Limb (tissue), 2 donors: ENCODE data around the gene MAP7D1.
"Not testable (repeated sequence)": the region's sequence is repeated elsewhere in the genome, so short reads cannot be mapped to it uniquely, and the experiment has no call there.

Experiments used
- DNase-seq, 2 donors: peaks; one replicate each; pipeline ENCODE4 v3.0.0-alpha.2; 2016; ENCODE audit errors: extremely low spot score in 2 of 2

The MAP7D1 gene

DNA sequence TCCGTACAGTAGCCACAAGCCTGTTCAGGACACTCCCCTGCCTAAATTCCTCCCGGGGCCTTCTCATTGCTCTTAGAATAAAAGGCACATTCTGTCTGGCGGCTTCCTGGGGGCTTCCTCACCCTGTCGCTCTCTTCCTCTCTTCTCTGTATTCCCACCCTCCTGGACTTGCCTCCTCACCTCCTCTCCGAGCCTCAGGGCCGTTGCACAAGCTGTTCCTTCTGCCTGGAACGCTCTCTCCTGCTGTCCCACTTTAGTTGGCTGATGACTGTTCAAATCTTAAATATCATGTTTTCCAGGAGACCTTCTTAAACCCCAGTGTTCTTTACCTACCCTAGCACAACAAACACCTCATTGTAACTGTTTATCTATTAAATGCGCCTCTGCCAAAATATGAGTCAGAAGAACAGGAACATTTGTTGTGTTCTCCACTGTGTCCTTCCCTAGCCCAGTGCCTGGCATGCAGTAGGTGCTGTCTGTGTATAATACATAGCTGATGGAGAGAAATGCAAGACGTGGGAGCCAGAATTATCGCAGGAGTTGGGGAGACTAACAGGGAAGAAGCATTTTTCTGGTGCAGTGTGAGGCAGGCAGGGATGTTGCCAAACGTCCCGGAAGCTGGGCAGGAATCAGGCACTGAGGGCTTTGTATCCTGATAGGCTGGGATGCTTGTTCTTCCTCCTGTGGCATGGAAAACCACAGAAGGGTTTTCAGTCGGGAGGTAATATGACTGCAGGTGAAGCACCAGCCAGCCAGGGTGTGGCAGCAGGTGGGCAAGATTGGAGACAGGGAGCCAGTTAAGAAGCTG lies 44.2 kb downstream of the MAP7D1 start:
- DNase-seq = no peak

DNA sequence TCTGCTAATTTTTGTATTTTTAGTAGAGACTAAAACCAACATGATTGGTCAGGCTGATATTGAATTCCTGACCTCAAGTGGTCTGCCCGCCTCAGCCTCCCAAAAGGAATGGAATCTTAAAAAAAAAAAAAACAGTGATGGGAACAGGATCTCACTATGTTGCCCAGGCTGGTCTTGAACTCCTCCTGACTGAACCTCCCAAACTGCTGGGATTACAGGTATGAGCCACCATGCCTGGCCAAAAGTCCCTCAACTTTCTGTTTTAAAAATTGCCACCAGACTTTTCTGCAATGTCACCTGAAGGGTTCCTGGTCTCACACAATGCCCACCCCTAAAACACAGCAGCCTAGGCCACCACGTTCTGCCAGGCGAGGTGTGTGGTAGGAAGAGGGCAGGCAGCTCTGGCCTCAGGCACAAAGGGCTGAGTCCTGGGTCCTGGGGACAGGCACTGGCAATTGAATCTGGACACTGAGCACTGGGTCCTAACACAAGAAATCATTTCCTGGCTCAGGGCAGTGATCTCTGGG lies 47.1 kb downstream of the MAP7D1 start:
- no peak for DNase-seq

DNA sequence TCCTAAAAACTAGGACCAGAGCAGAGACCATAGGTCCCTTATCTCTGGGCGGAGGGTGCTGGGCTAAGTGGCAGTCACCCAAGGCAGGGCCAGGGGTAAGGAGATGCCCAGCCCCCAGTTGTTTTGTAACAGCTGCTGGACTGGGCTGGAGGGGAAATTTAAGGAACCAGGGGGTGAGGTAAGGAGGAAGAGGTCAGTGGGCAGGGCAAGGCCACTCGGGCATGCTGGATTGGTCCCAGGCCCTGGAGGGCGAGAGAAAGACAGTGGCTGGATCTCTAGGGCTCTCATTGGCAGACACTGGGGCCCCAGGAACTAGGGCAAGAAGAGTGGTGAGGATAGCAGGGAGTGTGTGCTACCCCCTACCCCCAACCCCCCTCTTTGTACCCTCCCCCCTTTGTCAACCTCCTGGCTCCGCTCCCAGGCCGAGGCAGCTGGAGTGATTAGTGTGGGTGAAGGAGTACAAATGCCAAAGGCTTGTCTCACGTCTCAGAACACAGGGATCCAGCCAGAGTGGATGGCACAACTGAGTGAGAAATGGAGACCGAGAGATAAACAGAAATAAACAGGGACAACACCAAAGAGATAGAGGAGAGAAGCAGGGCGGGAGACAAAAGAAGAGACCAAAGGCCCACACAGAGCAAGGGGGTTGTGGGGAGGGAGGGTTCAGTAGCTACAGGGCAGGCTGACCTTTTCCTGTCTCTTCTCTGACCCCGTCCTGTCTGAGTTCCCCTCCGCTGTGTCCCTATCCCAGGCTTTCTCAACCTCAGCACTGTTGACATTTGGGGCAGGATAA lies 47.8 kb downstream of the MAP7D1 start:
- DNase-seq = peak; percentile 49 to 62

DNA sequence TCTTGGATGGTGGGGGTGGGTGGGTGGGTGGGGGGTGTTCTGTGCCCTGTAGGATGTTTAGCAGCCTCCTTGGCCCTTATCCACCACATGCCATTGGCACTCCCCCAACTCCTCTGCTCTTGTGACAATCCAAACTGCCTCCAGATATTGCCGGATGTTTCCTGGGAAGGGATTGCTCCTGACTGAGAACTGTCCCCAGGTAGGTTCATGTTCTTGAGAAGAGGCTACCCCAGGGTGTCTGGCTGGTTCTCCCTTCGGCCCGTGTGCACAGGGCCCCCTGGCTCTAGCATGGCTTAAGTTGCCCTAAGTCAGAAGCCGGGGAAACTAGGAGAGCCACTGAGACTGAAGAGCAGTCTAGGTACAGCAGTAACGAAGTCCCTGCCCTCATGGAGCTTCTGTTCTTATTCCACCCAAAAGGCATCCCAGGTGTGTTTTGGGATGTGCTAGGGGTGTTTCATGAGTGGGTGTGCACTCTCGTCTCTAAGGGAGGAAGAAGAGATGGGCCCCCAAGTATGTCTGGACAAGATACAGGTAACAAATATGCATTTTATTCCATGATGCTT lies 48.5 kb downstream of the MAP7D1 start:
- DNase-seq = peak; percentile 31 to 53

DNA sequence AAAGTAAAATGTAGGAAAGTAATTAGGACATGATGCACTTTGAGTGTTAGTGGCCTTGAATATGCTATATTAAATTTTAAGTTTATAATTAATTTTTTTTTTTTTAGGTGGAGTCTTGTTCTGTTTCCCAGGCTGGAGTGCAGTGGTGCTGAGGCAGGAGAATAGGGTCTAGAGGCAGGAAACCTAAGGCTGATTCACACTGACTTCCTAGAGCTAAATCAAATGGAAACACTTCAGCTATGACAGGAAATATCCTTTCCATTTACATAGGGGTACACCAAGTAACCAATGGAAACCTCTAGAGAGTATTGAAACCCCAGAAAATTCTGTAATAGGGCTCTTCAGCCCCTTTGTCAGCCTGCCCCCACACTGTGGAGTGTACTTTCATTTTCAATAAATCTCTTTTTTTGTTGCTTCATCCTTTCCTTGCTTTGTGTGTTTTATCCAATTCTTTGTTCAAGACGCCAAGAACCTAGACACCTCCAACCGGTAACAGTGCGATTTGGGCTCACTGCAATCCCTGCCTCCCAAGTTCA lies 50.4 kb downstream of the MAP7D1 start:
- DNase-seq = no peak

DNA sequence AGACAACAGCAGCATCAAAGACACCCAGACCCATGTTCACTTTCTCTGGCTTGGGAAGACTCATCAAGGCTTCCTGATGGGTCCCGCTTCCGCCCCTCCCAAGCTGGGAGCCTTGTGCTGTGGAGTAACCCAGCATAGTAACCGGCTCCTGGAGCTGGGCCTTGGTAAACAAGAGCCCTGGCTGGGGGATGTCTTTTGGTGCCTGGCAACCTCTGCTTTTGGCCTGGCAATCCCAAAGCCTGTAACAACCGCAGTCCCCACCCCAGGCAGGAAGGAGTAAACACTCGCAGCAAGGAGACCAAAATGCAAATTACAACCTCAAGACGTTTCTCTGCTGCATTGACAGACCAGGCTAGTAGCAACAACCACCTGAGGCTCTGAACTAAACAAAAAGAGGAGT lies 51.4 kb downstream of the MAP7D1 start:
- DNase-seq = peak in 1 of 2 donors; percentile 44

DNA sequence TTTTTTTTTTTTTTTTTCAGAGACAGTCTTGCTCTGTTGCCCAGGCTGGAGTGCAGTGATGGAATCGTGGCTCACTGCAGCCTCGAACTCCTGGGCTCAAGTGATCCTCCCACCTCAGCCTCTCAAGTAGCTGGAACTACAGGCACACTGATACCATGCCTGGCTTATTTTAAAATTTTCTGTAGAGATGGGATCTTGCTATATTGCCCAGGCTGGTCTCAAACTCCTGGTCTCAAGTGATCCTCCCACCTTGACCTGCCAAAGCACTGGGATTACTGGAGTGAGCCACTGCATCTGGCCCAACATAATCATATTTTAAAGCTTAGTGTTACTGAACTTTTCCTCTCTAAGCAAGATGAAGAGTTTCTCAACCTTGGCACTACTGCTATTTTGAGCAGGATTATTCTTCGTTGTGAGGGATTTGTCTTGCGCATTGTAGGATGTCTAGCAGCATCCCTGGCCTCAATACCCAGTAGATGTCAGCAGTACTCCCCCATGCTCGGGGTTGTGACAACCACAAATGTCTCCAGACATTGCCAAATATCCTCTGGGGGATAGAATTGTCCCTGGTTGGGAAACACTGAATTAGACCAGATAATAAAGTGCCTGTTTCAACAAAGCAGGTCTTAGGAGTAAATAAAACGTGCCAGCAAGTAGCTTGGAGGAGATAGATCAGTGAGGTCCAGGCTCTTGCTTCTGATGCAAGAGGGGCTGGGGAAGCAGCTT lies 53.2 kb downstream of the MAP7D1 start:
- DNase-seq = no peak

DNA sequence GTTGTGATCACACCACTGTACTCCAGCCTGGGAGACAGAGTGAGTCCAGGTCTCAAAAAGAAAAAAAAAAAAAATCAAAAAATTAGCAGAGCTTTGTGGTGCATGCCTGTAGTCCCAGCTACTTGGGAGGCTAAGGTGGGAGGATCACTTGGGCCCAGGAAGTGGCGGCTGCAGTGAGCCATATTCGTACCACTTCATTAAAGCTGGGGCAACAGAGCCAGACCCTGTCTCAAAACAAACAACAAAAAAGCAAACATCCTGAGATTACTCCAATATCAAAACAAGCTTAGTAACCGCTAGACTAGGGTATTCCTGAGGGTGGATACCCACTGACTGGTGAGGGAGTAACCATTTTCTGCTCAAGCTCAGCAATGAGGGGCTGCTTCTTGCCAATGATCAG lies 55.3 kb downstream of the MAP7D1 start:
- DNase-seq = no peak

DNA sequence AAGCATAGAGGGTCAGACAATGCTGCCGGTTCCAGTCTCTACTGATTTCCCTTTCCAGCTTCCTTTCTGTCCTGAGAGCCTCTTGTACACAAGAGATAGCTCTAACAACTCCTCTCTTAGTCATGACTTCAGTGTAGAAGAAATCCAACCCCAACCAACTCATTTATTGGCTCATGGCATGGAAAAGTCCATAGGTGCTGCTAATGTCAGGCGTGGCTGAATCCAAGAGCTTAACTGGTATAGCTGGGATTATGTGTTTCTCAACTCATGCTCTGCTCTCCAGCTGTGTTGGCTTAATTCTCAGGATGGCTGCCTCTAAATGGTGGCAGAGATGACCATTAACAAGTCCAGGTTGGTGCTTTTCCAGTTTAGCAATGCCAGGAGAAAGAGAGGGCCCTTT lies 55.9 kb downstream of the MAP7D1 start:
- no peak for DNase-seq

DNA sequence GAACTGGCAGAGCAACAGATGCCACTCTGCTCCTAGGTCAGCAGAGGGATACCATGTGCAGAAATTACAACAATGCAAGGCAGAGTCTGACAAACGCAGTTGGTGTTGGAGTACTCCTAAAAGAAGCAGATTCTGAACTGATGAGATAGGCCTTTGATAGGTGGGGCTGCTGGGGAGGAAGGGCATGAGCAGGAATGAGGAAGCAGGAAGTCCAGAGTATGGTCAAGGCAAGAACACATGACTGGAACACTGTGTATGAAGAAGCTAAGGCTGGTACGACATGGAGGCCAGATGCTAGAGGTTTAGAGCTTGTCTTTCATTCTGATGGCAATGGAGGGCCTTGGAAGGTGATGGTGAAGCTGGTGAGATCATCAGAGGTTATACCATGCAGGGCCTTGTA lies 56.8 kb downstream of the MAP7D1 start:
- no peak for DNase-seq

DNA sequence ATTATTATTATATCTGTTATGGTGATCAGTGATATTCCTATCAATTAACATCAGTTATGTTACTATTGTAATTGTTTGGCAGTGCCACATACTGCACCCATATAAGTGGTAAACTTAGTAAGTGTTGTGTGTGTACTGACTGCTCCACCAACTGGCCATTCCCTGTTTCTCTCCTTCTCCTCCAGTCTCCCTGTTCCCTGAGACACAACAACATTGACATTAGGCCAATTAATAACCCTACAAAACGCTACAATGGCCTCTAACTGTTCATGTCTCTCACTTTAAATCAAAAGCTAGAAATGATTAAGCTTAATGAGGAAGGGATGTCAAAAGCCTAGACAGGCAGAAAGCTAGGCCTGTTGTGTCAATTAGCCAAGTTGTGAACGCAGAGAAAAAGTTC lies 61.7 kb downstream of the MAP7D1 start:
- DNase-seq = no peak

DNA sequence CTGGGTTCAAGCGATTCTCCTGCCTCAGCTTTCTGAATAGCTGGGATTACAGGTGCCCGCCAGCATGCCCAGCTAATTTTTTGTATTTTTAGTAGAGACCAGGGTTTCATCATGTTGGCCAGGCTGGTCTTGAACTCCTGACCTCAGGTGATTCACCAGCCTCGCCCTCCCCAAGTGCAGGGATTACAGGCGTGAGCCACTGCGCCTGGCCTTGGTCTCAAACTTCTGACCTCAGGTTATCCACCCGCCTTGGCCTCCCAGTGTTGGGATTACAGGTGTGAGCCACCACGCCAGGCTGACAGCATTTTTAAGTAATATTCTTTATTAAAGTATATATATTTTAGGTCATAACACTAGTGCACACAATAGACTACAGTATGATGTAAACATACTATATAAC lies 65.9 kb downstream of the MAP7D1 start:
- DNase-seq = not testable (repeated sequence)

DNA sequence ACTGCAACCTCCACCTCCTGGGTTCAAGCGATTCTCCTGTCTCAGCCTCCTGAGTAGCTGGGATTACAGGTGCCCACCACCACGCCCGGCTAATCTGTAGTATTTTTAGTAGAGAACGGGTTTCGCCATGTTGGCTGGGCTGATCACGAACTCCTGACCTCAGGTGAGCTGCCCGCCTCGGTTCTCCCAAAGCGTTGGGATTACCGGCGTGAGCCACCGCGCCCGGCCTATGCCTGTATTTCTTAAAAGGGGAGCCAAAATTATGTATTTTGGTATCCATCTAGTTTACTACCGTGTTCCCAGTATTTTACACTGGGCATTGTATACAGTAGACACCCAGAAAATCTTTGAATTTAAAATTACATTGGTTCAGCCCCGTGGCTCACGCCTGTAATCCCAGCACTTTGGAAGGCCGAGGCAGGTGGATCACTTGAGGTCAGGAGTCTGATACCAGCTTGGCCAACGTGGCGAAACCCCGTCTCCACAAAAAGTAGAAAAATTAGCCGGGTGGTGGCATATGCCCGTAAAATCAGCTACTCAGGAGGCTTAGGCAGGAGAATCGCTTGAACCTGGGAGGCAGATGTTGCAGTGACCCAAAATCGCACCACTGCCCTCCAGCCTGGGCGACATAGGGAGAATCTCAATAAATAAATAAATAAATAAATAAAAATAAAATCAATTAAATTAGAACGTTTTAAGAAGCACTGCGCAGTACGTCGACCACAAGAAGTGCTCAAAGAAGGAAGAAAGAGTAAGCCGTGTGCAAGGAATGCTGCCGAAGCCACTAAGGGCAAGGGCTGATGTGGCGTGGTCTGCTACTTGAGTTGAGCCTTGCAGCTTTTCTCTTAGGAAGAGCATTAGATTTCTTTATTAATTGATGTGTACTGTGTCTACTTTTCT lies 66.8 kb downstream of the MAP7D1 start:
- no peak for DNase-seq

DNA sequence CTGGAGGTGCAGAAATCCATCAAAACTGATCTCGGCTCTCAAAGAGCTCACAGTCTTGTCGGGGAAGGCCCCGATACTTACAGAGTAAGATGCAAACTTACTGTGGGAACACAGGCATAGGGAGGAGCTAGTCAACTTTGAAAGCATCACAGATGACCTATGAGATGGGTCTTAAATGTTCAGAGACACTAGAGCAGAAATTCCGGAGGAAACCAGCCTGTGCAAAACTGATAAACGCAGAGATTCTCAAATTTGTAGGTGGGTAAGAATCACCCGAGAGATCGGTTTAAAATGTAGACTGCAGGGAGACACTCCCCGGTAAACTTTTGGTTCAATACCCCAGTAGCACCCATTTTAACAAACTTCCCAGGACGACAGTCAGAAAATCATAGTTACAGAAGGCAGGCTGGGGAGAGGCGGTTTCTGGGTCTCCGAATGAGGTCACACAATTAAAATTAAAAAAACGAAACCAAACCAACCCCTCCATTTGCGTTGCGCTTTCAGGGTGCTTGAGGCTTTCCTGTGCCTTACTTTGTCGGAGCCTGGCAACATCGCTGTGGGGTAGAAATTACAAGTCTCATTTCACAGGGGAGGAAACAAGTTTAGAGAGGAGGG lies 67.5 kb downstream of the MAP7D1 start:
- peak in 1 of 2 donors; percentile 58 for DNase-seq

DNA sequence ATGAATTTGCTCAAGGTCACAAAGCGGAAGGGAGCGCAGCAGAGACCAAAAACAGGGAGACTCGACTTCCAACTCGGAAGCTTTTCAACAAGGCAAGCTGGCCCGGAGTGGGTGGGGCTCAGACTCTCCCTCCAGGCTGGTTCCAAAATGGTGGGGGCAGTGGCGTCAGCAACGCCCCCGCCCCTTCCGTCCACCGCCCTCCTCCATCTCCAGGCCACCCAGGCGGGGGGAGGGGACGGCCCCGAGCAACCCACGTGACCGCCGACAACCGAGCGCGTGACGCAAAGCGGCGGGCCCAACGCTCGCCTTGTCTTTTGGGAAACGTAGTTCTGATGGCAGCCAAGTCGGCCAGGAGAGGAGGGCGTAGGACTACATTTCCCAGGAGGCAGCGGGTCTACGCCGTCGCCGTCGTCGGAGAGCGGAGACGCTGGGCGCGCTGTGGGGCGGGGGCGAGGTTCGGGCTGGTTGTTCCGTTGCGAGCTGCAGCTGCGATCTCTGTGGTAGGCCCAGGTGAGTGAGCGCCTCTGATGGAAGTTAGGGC lies 68.1 kb downstream of the MAP7D1 start, which contains the start of gene THRAP3:
TSS of gene THRAP3 (plus strand) at position 448 of the 541 bp plus-strand sequence. CDS start 58,121 bp downstream, outside the sequence.
- DNase-seq = peak; percentile 100

DNA sequence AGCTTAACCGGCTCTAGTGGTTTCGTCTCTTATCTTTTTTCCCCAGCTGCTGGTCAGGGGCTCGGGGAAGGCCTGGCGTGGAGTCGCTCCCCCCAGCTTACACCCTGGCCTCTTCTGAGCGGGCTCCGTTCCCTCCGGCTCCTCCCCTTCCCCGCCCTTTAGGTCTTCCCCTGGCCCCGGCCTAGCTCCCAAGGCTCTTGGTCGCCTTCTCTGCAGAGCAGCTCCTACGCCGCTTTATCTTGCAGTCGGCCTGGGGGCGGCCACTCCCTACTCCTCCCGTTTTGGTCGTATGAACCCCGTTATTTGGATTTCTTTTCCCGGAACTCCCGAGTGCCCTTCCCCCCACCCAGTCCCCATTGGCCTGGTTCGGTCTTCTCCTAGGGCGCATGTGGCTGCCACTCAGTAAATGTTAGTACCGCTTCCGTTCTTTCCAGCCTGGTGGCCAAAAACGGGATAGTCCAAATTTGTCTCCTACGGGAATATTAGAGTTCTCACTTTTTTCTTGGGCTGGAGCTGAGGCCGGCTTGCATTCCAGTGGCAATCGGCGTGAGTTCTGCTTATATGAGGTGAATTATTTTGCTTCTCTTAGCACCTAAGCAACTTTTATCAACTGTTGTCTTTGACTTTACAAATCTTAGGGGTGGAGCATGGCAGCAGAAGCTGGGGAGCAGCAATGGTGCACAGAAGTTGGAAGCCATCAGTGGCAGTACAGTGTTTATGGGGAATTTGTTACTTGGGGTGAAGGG lies 68.8 kb downstream of the MAP7D1 start:
- DNase-seq = peak in 1 of 2 donors; percentile 65

DNA sequence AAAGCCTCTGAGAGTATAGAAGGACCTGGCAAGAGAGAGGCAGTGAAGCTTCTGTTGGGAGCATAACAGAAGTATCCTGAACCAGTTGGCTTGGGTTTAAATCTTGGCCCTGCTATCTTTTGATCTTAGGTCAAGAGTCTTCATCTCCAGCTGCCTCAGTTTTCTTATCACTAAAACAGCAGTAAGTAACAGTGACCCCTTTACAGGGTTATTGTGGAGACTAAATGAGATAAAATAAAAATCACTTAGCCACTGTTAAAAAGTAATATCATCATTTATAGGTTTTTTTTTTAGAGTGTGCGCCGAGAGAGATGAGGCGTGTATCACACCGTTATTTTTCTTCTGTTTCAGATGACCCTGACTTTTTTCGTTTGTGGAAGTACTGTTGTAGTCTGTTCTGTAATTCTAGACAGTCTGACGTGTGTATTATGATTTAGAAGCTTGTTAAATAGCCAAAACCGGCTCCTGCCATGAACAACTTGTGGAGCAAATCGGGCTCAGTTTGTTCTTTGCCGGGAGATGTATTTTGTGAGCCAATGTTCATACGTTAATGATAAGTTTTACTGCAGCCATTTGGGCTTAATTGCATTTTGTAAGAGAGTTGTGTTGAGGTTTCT lies 69.4 kb downstream of the MAP7D1 start:
- no peak for DNase-seq

DNA sequence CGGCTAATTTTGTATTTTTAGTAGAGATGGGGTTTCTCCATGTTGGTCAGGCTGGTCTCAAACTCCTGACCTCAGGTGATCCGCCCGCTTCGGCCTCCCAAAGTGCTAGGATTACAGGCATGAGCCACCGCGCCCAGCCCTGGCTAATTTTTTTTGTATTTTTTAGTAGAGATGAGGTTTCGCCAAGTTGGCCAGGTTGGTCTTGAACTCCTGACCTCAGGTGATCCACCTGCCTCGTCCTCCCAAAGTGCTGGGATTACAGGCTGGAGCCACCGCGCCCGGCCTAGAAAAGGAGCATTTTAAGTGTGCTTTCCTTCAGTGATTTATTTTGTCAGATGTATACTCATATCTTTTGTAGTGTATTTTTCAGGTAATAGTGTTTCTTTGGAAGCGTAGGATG lies 74.3 kb downstream of the MAP7D1 start:
- not testable (repeated sequence) for DNase-seq
